GM21619 (cell line): ENCODE results near the gene KRABD2.
A peak's percentile ranks its signal among the peaks of the same experiment; 100 is the strongest.
"Not testable (repeated sequence)": the region's sequence is repeated elsewhere in the genome, so short reads cannot be mapped to it uniquely, and the experiment has no call there.

Experiments used
- ATAC-seq: cut with Tn5 transposase; IDR thresholded peaks from one replicate; pipeline ENCODE4 v1.9.1; 2021; ENCODE audit not compliant: unreplicated experiment

Gene KRABD2

GRCh38 chr17:8376271-8377067, at the start of gene KRABD2:
KRABD2 (minus strand) TSS chr17:8376704.
- peak; percentile 90 for ATAC-seq

GRCh38 chr17:8421571-8421970, 45.1 kb upstream of the KRABD2 start:
- no peak for ATAC-seq

GRCh38 chr17:8420041-8420934, 43.8 kb upstream of the KRABD2 start:
- ATAC-seq = no peak

- ATAC-seq = no peak
Measured at GRCh38 chr17:8419305-8419704, 42.8 kb upstream of the KRABD2 start.

GRCh38 chr17:8418471-8418870, 42.0 kb upstream of the KRABD2 start:
- no peak for ATAC-seq

- no peak for ATAC-seq
Measured at GRCh38 chr17:8417806-8418205, 41.3 kb upstream of the KRABD2 start.

GRCh38 chr17:8413938-8414337, 37.4 kb upstream of the KRABD2 start:
- no peak for ATAC-seq

GRCh38 chr17:8413328-8413727, 36.8 kb upstream of the KRABD2 start:
- no peak for ATAC-seq

- no peak for ATAC-seq
Measured at GRCh38 chr17:8412089-8412488, 35.6 kb upstream of the KRABD2 start.

GRCh38 chr17:8410883-8411238, 34.4 kb upstream of the KRABD2 start:
- ATAC-seq = no peak

GRCh38 chr17:8409966-8410882, 33.7 kb upstream of the KRABD2 start:
- no peak for ATAC-seq

GRCh38 chr17:8408371-8408770, 31.9 kb upstream of the KRABD2 start:
- ATAC-seq = no peak

- no peak for ATAC-seq
Measured at GRCh38 chr17:8406174-8406573, 29.7 kb upstream of the KRABD2 start.

GRCh38 chr17:8405499-8406016, 29.1 kb upstream of the KRABD2 start:
- no peak for ATAC-seq

- ATAC-seq = no peak
Measured at GRCh38 chr17:8402921-8403536, 26.5 kb upstream of the KRABD2 start.

- ATAC-seq = no peak
Measured at GRCh38 chr17:8401107-8401506, 24.6 kb upstream of the KRABD2 start.

GRCh38 chr17:8398980-8399379, 22.5 kb upstream of the KRABD2 start:
- ATAC-seq = no peak

GRCh38 chr17:8397636-8398035, 21.1 kb upstream of the KRABD2 start, which contains the start of gene RNF222:
RNF222 (minus strand) TSS chr17:8397827; CDS start chr17:8393461, 4,366 bp downstream.
- no peak for ATAC-seq

GRCh38 chr17:8394497-8394896, 18.0 kb upstream of the KRABD2 start:
- not testable (repeated sequence) for ATAC-seq
